Gastrocnemius medialis (tissue), 4 donors: ENCODE measurements around the gene CPED1.

Source experiments
- POLR2A ChIP-seq, 2 donors: fragments of 450-650 bp; IDR thresholded peaks; one replicate each; pipeline ENCODE4 v1.6.1; 2017; ENCODE audit warnings: antibody characterized with exemption in 2 of 2, mild to moderate bottlenecking in 2 of 2, moderate library complexity in 2 of 2
- TF ChIP-seq, protein P1 (sequence below), 5 experiments: fragments of 450-650 bp in 3 of 5; fragments of 200-600 bp in 2 of 5; sonication (generic) in 2 of 5; IDR thresholded peaks in 4 of 5; conservative IDR thresholded peaks in 1 of 5; 1 replicate in 4 of 5; 2 replicates in 1 of 5; pipeline ENCODE4 v1.5.1; 2016 to 2019; ENCODE audit warnings: antibody characterized with exemption in 5 of 5, mild to moderate bottlenecking in 3 of 5, moderate library complexity in 3 of 5

DNA sequence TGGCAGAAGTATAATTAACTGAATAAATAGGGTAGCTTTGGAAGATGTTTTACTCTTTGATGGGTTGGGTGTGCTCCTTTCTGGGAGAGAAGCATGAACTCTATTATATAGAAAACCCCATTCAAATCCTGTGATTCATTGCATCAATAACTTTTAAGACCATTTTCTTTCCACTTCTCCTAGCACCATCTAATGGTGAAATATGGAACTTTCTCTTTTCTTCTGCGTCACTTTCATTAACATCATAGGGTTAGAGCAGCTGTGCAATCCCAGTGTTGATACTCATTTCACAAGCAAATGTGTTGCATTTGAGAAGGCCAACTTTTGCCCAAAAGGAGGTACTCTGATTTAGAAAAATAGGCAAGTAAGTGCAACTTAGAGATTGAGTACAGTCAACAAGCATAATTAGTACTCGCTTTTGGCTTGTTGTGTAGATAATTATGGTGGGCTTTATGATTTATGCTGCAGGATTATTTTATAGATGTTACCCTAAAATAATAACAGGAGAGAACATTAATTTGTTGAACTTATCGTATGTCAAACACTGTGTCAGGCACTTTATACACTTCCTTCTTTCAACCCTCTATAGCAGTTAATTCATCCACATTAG lies 92.9 kb downstream of the CPED1 start:
- no peak for TF ChIP-seq POLR2A (IDR thresholded peaks at IDR 0.05)
- TF ChIP-seq, protein P1, sequence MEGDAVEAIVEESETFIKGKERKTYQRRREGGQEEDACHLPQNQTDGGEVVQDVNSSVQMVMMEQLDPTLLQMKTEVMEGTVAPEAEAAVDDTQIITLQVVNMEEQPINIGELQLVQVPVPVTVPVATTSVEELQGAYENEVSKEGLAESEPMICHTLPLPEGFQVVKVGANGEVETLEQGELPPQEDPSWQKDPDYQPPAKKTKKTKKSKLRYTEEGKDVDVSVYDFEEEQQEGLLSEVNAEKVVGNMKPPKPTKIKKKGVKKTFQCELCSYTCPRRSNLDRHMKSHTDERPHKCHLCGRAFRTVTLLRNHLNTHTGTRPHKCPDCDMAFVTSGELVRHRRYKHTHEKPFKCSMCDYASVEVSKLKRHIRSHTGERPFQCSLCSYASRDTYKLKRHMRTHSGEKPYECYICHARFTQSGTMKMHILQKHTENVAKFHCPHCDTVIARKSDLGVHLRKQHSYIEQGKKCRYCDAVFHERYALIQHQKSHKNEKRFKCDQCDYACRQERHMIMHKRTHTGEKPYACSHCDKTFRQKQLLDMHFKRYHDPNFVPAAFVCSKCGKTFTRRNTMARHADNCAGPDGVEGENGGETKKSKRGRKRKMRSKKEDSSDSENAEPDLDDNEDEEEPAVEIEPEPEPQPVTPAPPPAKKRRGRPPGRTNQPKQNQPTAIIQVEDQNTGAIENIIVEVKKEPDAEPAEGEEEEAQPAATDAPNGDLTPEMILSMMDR (IDR thresholded peaks at IDR 0.05 in 4 of 5, conservative IDR thresholded peaks at IDR 0.05 in 1 of 5): peak; percentile 73 to 84 (median 77)
